A673 (cell line): Measurements from ENCODE around the gene ARPIN. TPM values are rescaled to one million over a fixed set of nuclear protein-coding genes. Genes with fewer than 3 reads are reported as not detected.

Experiments used
- BruUV-seq: library from RNA; stranded (reverse); fragments of 400-500 nt; replicated peaks from 2 replicates; lab custom pipeline; 2021; lab: Mats Ljungman, UMichigan
- CTCF ChIA-PET: fragments of 300-600 bp; sonication (Branson Sonifier 250); formaldehyde crosslinking; loops from one replicate; lab custom pipeline; 2022; ENCODE audit warnings: antibody characterized with exemption; lab: Charles Lee
- POLR2A ChIA-PET: fragments of 300-600 bp; sonication (Branson Sonifier 250); formaldehyde crosslinking; loops from one replicate; lab custom pipeline; 2022; ENCODE audit warnings: antibody characterized with exemption; ENCODE audit not compliant: low non-redundant PET; lab: Charles Lee
- DNase-seq: peaks from one replicate; pipeline ENCODE4 v3.0.0-alpha.2; 2015; ENCODE audit warnings: low spot score
- H3K27ac ChIP-seq: fragments of 200-600 bp; sonication (generic); 2 replicates; pipeline ENCODE4 v1.5.1; 2016; ENCODE audit warnings: mixed run types, low read depth, mild to moderate bottlenecking, mixed read lengths, antibody characterized with exemption, low read length; ENCODE audit not compliant: poor library complexity, severe bottlenecking
- H3K27me3 ChIP-seq: fragments of 200-600 bp; sonication (generic); replicated peaks from 2 replicates; pipeline ENCODE4 v1.6.1; 2017; ENCODE audit warnings: mixed run types, low read depth, mild to moderate bottlenecking, mixed read lengths, antibody characterized with exemption, low read length; ENCODE audit not compliant: insufficient read depth, poor library complexity
- H3K36me3 ChIP-seq: fragments of 200-600 bp; sonication (generic); 2 replicates; pipeline ENCODE4 v1.6.1; 2016; ENCODE audit warnings: mixed run types, mild to moderate bottlenecking, mixed read lengths, antibody characterized with exemption, low read length; ENCODE audit not compliant: insufficient read depth, poor library complexity, severe bottlenecking
- H3K4me1 ChIP-seq: fragments of 200-600 bp; sonication (generic); 2 replicates; pipeline ENCODE4 v1.6.1; 2017; ENCODE audit warnings: mixed run types, mild to moderate bottlenecking, mixed read lengths, antibody characterized with exemption, low read length; ENCODE audit not compliant: insufficient read depth, poor library complexity, severe bottlenecking
- H3K4me3 ChIP-seq: fragments of 200-600 bp; sonication (generic); 2 replicates; pipeline ENCODE4 v1.5.1; 2016; ENCODE audit warnings: low read depth, mixed run types, mild to moderate bottlenecking, mixed read lengths, low read length; ENCODE audit not compliant: poor library complexity, severe bottlenecking
- H3K9me3 ChIP-seq: fragments of 200-600 bp; sonication (generic); 2 replicates; pipeline ENCODE4 v1.6.1; 2016; ENCODE audit warnings: mixed run types, low read depth, mild to moderate bottlenecking, mixed read lengths, antibody characterized with exemption, low read length; ENCODE audit not compliant: poor library complexity, severe bottlenecking
- EZH2 ChIP-seq: fragments of 200-600 bp; sonication (generic); IDR thresholded peaks from 2 replicates; pipeline ENCODE4 v1.6.1; 2017; ENCODE audit warnings: borderline replicate concordance, low read depth, mild to moderate bottlenecking, mixed read lengths, antibody characterized with exemption, low read length; ENCODE audit not compliant: poor library complexity, severe bottlenecking
- intact Hi-C: fragments of 100-400 bp; cut with micrococcal nuclease; formaldehyde crosslinking; loops from one replicate; pipeline ENCODE4 v1.10.0; 2022; ENCODE audit not compliant: unreplicated experiment
- microRNA-seq: library from miRNA; unstranded; fragments of <30 nt; microRNA quantifications from one replicate; pipeline ENCODE4 v1.2.0, GENCODE V29; 2021
- total RNA-seq: library from RNA; stranded (reverse); gene quantifications from 2 replicates; pipeline ENCODE4 v1.2.3, GENCODE V29; 2021
- TF ChIP-seq, protein P1 (sequence below): fragments of 300-800, 200-600 bp; sonication (generic); conservative IDR thresholded peaks from 2 replicates; pipeline ENCODE4 v1.5.1; 2017; ENCODE audit warnings: low read depth, mild to moderate bottlenecking, antibody characterized with exemption, low read length, moderate library complexity, mixed read lengths

ARPIN gene
- total RNA-seq, 1 experiment from 2014 or later, result 5.9 TPM

DNA sequence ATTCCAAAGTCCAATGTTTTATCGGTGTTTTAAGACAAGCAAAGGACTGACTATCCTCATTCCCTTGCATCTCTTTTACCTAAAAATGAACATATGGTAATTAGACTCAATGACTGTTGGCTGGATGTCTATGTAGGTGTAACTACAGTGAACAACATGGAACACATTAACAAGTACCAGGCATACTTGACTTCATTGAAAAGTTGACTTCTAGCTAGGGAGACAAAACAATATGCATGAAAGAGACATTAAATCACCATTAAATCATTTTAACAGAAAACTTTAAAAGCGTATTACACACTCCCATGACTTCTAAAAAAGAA, 63.8 kb downstream of the ARPIN start:
- intact Hi-C loops, result no loop called here
- TF ChIP-seq, protein P1, sequence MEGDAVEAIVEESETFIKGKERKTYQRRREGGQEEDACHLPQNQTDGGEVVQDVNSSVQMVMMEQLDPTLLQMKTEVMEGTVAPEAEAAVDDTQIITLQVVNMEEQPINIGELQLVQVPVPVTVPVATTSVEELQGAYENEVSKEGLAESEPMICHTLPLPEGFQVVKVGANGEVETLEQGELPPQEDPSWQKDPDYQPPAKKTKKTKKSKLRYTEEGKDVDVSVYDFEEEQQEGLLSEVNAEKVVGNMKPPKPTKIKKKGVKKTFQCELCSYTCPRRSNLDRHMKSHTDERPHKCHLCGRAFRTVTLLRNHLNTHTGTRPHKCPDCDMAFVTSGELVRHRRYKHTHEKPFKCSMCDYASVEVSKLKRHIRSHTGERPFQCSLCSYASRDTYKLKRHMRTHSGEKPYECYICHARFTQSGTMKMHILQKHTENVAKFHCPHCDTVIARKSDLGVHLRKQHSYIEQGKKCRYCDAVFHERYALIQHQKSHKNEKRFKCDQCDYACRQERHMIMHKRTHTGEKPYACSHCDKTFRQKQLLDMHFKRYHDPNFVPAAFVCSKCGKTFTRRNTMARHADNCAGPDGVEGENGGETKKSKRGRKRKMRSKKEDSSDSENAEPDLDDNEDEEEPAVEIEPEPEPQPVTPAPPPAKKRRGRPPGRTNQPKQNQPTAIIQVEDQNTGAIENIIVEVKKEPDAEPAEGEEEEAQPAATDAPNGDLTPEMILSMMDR, result no peak
- CTCF ChIA-PET, result no interaction called here

GRCh38 chr15:89847101-89847500, 65.7 kb downstream of the ARPIN start:
- Histone ChIP-seq H3K27me3 (no peaks in the 10 kb centered on the region), H3K36me3 (peaks cover 4% of the 10 kb centered on the region), H3K4me3 (no peak overlapping the region), H3K4me1 (no peaks in the 10 kb centered on the region), H3K9me3 (no peaks in the 10 kb centered on the region), H3K27ac (no peak overlapping the region)
- BruUV-seq, result no TSS peak
- intact Hi-C loops, result no loop called here
- TF ChIP-seq, protein P1, result no peak
- no peak for TF ChIP-seq EZH2
- ChIA-PET POLR2A (no interaction called here), CTCF (no interaction called here)
- no peak for DNase-seq

More for the DNA sequence above, 63.8 kb downstream of the ARPIN start:
- no peak for DNase-seq
- POLR2A ChIA-PET, result no interaction called here
- H3K9me3 ChIP-seq, result no peaks in the 10 kb centered on the region
- no peak overlapping the region for H3K4me3 ChIP-seq
- H3K36me3 ChIP-seq, result peaks cover 4% of the 10 kb centered on the region
- BruUV-seq, result no TSS peak
- H3K4me1 ChIP-seq, result no peaks in the 10 kb centered on the region
- H3K27ac ChIP-seq, result no peak overlapping the region
- H3K27me3 ChIP-seq, result no peaks in the 10 kb centered on the region

- POLR2A ChIA-PET, result interaction anchor here (0.7 kb wide), 1 partner anchor 51 kb away, joined by 3 read pairs; no protein-coding TSS in a partner anchor
- CTCF ChIA-PET, result no interaction called here
Observed at GRCh38 chr15:89845305-89845893, 67.4 kb downstream of the ARPIN start.

More at GRCh38 chr15:89845305-89845893, 67.4 kb downstream of the ARPIN start:
- H3K27ac ChIP-seq, result no peak overlapping the region
- TF ChIP-seq, protein P1, result no peak
- TF ChIP-seq EZH2, result no peak
- no peak overlapping the region for H3K4me3 ChIP-seq
- no peaks in the 10 kb centered on the region for H3K4me1 ChIP-seq
- no TSS peak for BruUV-seq
- no peaks in the 10 kb centered on the region for H3K9me3 ChIP-seq
- no peaks in the 10 kb centered on the region for H3K36me3 ChIP-seq
- intact Hi-C loops, result no loop called here
- DNase-seq, result peak; percentile 30
- H3K27me3 ChIP-seq, result no peaks in the 10 kb centered on the region

Small RNA genes lying within 50 kb of the gene (microRNA-seq; reads per million reads assigned to microRNA genes)
- gene MIR5009 (0.81 reads per million), gene MIR5094 (not detected)

Other genes with a start within 250 kb of the ARPIN start
- gene PLIN1, start 233.6 kb downstream of the ARPIN start, total RNA-seq, result 0.30 and 0.46 TPM in 2 replicates
- gene PEX11A, start 222.2 kb downstream of the ARPIN start, total RNA-seq, result 2.7 and 5.4 TPM in 2 replicates
- not detected in 2 replicates for gene WDR93, start 222.1 kb downstream of the ARPIN start, total RNA-seq
- 5.2 and 6.5 TPM in 2 replicates for gene MESP1, start 161.7 kb downstream of the ARPIN start, total RNA-seq
- gene MESP2, start 136.6 kb downstream of the ARPIN start, total RNA-seq, result 0.26 and 0.81 TPM in 2 replicates
- gene ANPEP, start 98.1 kb downstream of the ARPIN start, total RNA-seq, result 0.73 and 1.5 TPM in 2 replicates
- 32.0 and 35.2 TPM in 2 replicates for gene AP3S2, start 19.0 kb downstream of the ARPIN start, total RNA-seq
- gene ZNF710, start 88.4 kb upstream of the ARPIN start, total RNA-seq, result 25.2 and 27.3 TPM in 2 replicates
- 99.0 and 120 TPM in 2 replicates for gene IDH2, start 189.5 kb upstream of the ARPIN start, total RNA-seq